ENCODE measurements around the gene TMEM89.

The TMEM89 gene

DNA sequence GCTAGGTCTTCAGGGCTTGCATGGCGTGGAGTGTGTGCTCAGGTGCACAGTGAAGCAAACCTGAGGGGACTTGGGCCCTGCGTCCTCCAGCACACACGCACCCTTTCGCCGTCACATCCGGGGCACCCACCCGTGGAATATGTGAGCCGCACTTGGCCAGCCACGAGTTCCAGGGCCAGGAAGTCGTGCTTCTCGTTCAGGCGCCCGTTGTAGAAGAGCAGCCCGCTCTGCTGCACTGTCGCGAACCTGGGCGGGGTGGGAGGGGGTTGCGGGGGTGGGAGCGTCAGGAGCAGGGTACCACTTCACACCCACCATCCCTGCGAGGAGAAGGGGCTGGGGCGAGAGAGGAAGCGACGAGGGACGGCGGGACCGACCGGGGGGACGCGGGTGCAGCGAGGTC is 34.0 kb upstream of the TMEM89 start:
- peaks cover 16% of the 10 kb centered on the region for H3K36me3 ChIP-seq (ENCODE audit: control insufficient read depth, low read depth, low read length)
- peak overlapping the region; percentile 50 for H3K4me3 ChIP-seq (ENCODE audit: low read length)
- no peaks in the 10 kb centered on the region for H3K4me1 ChIP-seq (ENCODE audit: control insufficient read depth, low read depth, low read length)
- no peaks in the 10 kb centered on the region for H3K9me3 ChIP-seq (ENCODE audit: control insufficient read depth, low read depth, low read length)
- H3K27me3 ChIP-seq (ENCODE audit: control insufficient read depth, insufficient read depth, low read length): no peaks in the 10 kb centered on the region
- H3K27ac ChIP-seq (ENCODE audit: low read length): no peak overlapping the region
- H3K9ac ChIP-seq (ENCODE audit: low read length): no peak overlapping the region

GRCh38 chr3:48655063-48655462 is 33.5 kb upstream of the TMEM89 start:
- no peaks in the 10 kb centered on the region for H3K27me3 ChIP-seq (ENCODE audit: control insufficient read depth, insufficient read depth, low read length)
- H3K27ac ChIP-seq (ENCODE audit: low read length): no peak overlapping the region
- peaks cover 16% of the 10 kb centered on the region for H3K36me3 ChIP-seq (ENCODE audit: control insufficient read depth, low read depth, low read length)
- H3K4me1 ChIP-seq (ENCODE audit: control insufficient read depth, low read depth, low read length): no peaks in the 10 kb centered on the region
- H3K9ac ChIP-seq (ENCODE audit: low read length): no peak overlapping the region
- peak overlapping the region; percentile 30 for H3K4me3 ChIP-seq (ENCODE audit: low read length)
- H3K9me3 ChIP-seq (ENCODE audit: control insufficient read depth, low read depth, low read length): no peaks in the 10 kb centered on the region

DNA sequence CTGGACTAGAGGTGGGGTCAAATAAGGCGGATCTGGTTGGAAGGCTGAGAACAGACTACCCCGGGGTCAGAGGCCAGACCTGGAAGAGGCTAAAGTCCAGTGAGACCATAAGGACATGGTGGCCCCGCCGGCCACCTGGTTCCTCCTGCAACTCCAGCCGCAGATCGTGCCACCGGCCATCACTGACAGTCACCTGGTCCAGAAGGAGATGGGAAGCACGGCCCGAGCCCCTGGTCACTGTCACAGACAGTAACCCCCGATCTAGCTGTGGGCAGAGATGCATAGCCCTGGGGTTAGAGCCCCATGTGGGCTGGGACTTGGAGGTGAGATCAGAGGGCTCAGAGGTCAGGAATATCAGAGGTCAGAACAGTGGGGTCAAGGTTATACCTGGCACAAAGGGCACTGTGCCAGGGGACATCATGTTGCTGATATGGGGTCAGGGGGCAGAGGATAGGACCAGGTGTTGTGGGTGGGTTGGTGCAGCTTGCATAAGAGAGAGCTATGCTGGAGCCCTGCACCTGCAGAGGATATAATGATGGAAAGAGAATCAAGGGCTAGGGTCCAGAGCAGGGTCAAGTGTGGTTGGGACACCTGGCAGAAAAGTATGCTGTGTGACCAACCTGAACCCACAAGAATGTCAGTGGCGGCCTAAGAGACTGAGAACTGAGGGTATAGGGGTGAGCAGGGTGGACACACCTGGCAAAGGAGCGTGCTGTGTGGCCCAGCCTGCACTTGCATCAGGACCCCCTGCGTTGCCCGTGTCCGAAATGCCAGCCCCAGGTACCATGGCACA is 31.6 kb upstream of the TMEM89 start:
- Histone ChIP-seq H3K27me3 (ENCODE audit: control insufficient read depth, insufficient read depth, low read length) (no peaks in the 10 kb centered on the region), H3K27ac (ENCODE audit: low read length) (no peak overlapping the region), H3K4me1 (ENCODE audit: control insufficient read depth, low read depth, low read length) (no peaks in the 10 kb centered on the region), H3K4me3 (ENCODE audit: low read length) (no peak overlapping the region), H3K9me3 (ENCODE audit: control insufficient read depth, low read depth, low read length) (no peaks in the 10 kb centered on the region), H3K36me3 (ENCODE audit: control insufficient read depth, low read depth, low read length) (peaks cover 11% of the 10 kb centered on the region), H3K9ac (ENCODE audit: low read length) (no peak overlapping the region)

- H3K36me3 ChIP-seq (ENCODE audit: control insufficient read depth, low read depth, low read length): peaks cover 11% of the 10 kb centered on the region
- H3K27ac ChIP-seq (ENCODE audit: low read length): no peak overlapping the region
- no peaks in the 10 kb centered on the region for H3K4me1 ChIP-seq (ENCODE audit: control insufficient read depth, low read depth, low read length)
- H3K4me3 ChIP-seq (ENCODE audit: low read length): no peak overlapping the region
- H3K9ac ChIP-seq (ENCODE audit: low read length): no peak overlapping the region
- no peaks in the 10 kb centered on the region for H3K9me3 ChIP-seq (ENCODE audit: control insufficient read depth, low read depth, low read length)
- no peaks in the 10 kb centered on the region for H3K27me3 ChIP-seq (ENCODE audit: control insufficient read depth, insufficient read depth, low read length)
Measured at GRCh38 chr3:48651771-48652170, 30.2 kb upstream of the TMEM89 start.

DNA sequence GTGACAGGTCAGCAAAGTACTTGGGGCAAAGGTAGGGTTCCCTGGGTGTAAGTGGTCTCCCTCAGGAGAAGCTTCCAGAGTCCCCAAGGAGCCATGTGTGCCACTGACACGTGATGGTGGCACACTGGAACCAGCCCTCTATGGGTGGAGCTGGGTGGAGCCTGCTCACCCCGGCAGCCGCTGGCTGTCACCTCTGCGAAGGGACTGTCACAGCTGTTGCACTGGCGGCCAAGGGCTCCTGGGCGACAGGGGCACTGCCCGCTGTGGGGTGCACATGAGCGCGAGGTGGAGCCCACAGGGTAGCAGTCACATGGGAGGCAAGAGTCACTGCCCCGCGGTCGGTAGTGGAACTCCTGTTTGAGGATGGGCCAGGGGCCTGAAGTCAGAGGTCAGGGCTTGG is 29.2 kb upstream of the TMEM89 start:
- no peak overlapping the region for H3K4me3 ChIP-seq (ENCODE audit: low read length)
- H3K36me3 ChIP-seq (ENCODE audit: control insufficient read depth, low read depth, low read length): peaks cover 16% of the 10 kb centered on the region
- H3K9ac ChIP-seq (ENCODE audit: low read length): no peak overlapping the region
- H3K4me1 ChIP-seq (ENCODE audit: control insufficient read depth, low read depth, low read length): no peaks in the 10 kb centered on the region
- no peak overlapping the region for H3K27ac ChIP-seq (ENCODE audit: low read length)
- no peaks in the 10 kb centered on the region for H3K9me3 ChIP-seq (ENCODE audit: control insufficient read depth, low read depth, low read length)
- no peaks in the 10 kb centered on the region for H3K27me3 ChIP-seq (ENCODE audit: control insufficient read depth, insufficient read depth, low read length)

- Histone ChIP-seq H3K27me3 (ENCODE audit: control insufficient read depth, insufficient read depth, low read length) (no peaks in the 10 kb centered on the region), H3K4me3 (ENCODE audit: low read length) (no peak overlapping the region), H3K4me1 (ENCODE audit: control insufficient read depth, low read depth, low read length) (no peaks in the 10 kb centered on the region), H3K9me3 (ENCODE audit: control insufficient read depth, low read depth, low read length) (no peaks in the 10 kb centered on the region), H3K9ac (ENCODE audit: low read length) (no peak overlapping the region), H3K36me3 (ENCODE audit: control insufficient read depth, low read depth, low read length) (peaks cover 18% of the 10 kb centered on the region), H3K27ac (ENCODE audit: low read length) (no peak overlapping the region)
Measured at GRCh38 chr3:48648188-48648850, 26.8 kb upstream of the TMEM89 start.

- H3K36me3 ChIP-seq (ENCODE audit: control insufficient read depth, low read depth, low read length): peaks cover 17% of the 10 kb centered on the region
Measured at GRCh38 chr3:48647714-48648113, 26.1 kb upstream of the TMEM89 start.

GRCh38 chr3:48644898-48645760 is 23.6 kb upstream of the TMEM89 start:
- Histone ChIP-seq H3K9me3 (ENCODE audit: control insufficient read depth, low read depth, low read length) (no peaks in the 10 kb centered on the region), H3K9ac (ENCODE audit: low read length) (no peak overlapping the region), H3K27me3 (ENCODE audit: control insufficient read depth, insufficient read depth, low read length) (no peaks in the 10 kb centered on the region), H3K36me3 (ENCODE audit: control insufficient read depth, low read depth, low read length) (peaks cover 13% of the 10 kb centered on the region), H3K4me3 (ENCODE audit: low read length) (no peak overlapping the region), H3K4me1 (ENCODE audit: control insufficient read depth, low read depth, low read length) (no peaks in the 10 kb centered on the region), H3K27ac (ENCODE audit: low read length) (no peak overlapping the region)

More at GRCh38 chr3:48647714-48648113, 26.1 kb upstream of the TMEM89 start:
- H3K4me3 ChIP-seq (ENCODE audit: low read length): no peak overlapping the region
- no peaks in the 10 kb centered on the region for H3K9me3 ChIP-seq (ENCODE audit: control insufficient read depth, low read depth, low read length)
- no peaks in the 10 kb centered on the region for H3K4me1 ChIP-seq (ENCODE audit: control insufficient read depth, low read depth, low read length)
- H3K27ac ChIP-seq (ENCODE audit: low read length): no peak overlapping the region
- no peaks in the 10 kb centered on the region for H3K27me3 ChIP-seq (ENCODE audit: control insufficient read depth, insufficient read depth, low read length)
- no peak overlapping the region for H3K9ac ChIP-seq (ENCODE audit: low read length)

GRCh38 chr3:48642605-48643004 is 21.0 kb upstream of the TMEM89 start:
- H3K27ac ChIP-seq (ENCODE audit: low read length): no peak overlapping the region
- H3K27me3 ChIP-seq (ENCODE audit: control insufficient read depth, insufficient read depth, low read length): no peaks in the 10 kb centered on the region
- no peak overlapping the region for H3K4me3 ChIP-seq (ENCODE audit: low read length)
- peaks cover 17% of the 10 kb centered on the region for H3K36me3 ChIP-seq (ENCODE audit: control insufficient read depth, low read depth, low read length)
- H3K4me1 ChIP-seq (ENCODE audit: control insufficient read depth, low read depth, low read length): no peaks in the 10 kb centered on the region
- H3K9me3 ChIP-seq (ENCODE audit: control insufficient read depth, low read depth, low read length): no peaks in the 10 kb centered on the region
- no peak overlapping the region for H3K9ac ChIP-seq (ENCODE audit: low read length)

GRCh38 chr3:48641396-48641795 is 19.8 kb upstream of the TMEM89 start:
- peaks cover 8% of the 10 kb centered on the region for H3K4me1 ChIP-seq (ENCODE audit: control insufficient read depth, low read depth, low read length)
- no peak overlapping the region for H3K4me3 ChIP-seq (ENCODE audit: low read length)
- H3K27ac ChIP-seq (ENCODE audit: low read length): no peak overlapping the region
- no peaks in the 10 kb centered on the region for H3K27me3 ChIP-seq (ENCODE audit: control insufficient read depth, insufficient read depth, low read length)
- H3K36me3 ChIP-seq (ENCODE audit: control insufficient read depth, low read depth, low read length): peaks cover 13% of the 10 kb centered on the region
- no peak overlapping the region for H3K9ac ChIP-seq (ENCODE audit: low read length)
- H3K9me3 ChIP-seq (ENCODE audit: control insufficient read depth, low read depth, low read length): no peaks in the 10 kb centered on the region

- no peaks in the 10 kb centered on the region for H3K9me3 ChIP-seq (ENCODE audit: control insufficient read depth, low read depth, low read length)
- H3K27ac ChIP-seq (ENCODE audit: low read length): no peak overlapping the region
- H3K36me3 ChIP-seq (ENCODE audit: control insufficient read depth, low read depth, low read length): peaks cover 12% of the 10 kb centered on the region
- H3K4me3 ChIP-seq (ENCODE audit: low read length): no peak overlapping the region
- H3K9ac ChIP-seq (ENCODE audit: low read length): no peak overlapping the region
- peaks cover 12% of the 10 kb centered on the region for H3K4me1 ChIP-seq (ENCODE audit: control insufficient read depth, low read depth, low read length)
- no peaks in the 10 kb centered on the region for H3K27me3 ChIP-seq (ENCODE audit: control insufficient read depth, insufficient read depth, low read length)
Measured at GRCh38 chr3:48639944-48640606, 18.5 kb upstream of the TMEM89 start.
